Measurements from ENCODE around the gene IREB2.

Gene IREB2

DNA sequence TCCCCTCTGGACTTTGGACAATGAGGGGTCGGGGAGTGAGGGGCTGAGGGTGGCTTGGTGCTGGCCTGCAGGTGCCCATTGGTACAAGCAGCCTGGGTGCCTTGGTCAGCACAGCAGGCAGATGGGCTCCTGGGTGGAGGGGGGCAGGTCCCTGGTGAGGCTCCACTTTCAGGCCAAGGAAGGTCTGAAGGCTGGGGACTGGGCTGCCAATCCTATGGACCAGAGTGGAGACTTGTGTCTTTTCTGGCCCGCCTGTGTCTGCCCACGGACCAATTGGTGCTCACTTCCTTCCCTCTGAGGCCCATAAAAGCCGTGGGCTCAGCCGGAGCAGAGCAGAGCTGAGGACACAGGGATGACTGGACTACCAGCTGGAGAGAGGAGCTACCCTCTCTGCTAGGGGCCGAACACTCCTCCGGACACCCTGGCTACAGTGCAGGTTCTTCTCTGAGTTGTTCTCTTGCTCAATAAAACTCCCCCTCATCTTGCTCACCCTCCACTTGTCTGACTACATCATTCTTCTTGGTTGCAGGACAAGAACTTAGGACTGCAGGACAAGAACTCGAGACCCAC lies 31.9 kb upstream of the IREB2 start:
- no peak for ATAC-seq

DNA sequence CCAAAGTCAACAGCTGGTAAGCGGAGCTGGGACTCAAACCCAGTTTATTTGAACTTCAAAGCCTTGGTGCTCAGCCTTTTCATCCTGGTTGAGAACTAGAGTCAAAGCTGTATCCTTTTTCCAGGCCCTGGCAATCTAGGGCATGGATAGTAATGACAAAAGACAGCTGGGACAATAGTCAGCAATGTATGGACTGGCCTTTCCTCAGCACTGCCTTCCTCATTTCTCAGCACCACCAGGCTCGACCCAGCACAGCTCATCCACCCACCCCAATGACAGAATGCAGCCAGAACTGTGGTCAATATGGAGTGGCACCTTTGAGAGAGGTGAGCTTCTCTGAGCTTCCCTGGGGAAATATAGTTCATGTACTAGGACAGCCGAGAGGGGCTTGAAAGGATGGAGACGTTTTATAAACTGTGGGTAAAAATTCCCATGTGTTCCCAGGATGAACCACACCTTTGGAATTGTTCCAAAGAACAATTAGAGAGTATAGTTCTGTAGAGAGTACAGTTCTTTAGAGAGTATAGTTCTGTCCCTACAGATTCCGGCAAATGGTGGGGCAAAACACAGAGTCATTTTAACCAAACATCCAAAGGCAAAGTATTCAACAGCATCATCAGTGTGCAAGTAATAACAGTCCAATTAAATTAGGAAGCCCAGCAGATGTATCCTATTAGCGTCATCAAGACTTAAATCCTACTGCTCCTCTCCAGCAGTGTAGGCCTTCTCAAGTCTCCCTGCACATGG lies 30.2 kb upstream of the IREB2 start:
- ATAC-seq = no peak

- ATAC-seq = no peak
Observed at GRCh38 chr15:78408355-78408640, 29.7 kb upstream of the IREB2 start.

- no peak for ATAC-seq
Observed at GRCh38 chr15:78408961-78409360, 29.1 kb upstream of the IREB2 start.

DNA sequence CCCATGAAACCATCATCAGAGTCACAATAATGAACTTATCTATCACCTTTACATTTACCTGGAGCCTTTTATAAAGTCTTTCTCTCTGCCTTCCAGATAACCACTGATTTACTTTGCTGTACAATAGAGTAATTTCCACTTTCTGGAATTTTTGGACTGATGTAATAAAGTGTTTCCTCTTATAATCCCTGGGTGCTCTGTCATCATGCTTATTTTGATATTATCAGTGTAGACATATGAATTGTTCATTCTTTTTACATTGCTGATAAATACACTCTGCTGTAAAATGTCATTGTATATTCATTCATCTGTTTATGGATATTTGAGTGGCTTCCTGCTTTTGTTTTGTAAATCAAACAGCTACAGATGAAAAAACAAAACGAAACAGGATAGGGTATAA lies 27.0 kb upstream of the IREB2 start:
- ATAC-seq = no peak

DNA sequence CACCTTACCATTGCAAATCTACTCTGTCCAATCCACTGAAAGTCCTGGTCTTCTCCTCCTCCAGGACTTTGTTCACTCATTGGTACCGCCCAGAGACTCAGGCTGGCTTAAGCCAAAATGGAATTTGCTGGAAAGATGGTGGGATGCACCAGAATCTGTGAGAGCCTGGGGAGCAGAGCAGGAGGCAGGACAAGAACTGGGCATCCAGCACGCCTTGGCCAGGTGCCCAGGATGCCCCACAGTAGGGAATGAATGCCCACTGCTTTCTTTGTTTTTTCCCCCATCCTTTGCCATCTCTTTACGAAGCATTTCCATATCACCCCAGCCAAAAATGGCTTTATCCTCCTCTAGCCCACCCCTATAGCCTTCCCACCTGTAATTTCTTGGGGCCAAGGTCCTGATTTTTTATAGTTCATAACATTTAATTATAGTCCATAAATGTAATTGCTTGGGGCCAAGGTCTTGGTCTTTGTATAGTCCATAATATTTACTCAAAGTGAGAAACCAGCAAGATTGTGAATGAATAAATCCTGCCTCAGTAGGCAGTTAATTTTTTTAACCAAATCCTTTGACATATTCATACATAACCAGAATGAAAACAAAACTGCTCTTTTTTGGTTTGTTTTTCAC lies 23.3 kb upstream of the IREB2 start:
- no peak for ATAC-seq

DNA sequence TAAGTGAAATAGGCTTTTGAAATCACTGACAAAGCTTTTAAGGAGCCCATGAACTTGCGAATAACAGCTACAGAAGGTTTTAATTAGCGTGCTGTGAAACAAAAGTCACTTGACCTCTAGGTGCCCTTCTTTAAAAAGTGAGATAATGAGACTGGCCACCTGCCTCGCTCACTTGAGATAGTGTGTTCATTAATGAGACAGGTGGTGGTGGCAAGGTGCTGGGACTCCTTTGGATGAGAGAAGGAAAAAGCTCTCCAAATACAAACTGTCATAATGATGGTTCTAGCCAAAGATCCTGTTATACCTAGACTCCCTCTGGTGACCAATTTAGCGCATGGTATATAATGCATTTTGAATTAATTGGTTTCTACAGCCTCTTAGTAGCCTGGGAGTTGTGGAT lies 22.7 kb upstream of the IREB2 start:
- no peak for ATAC-seq

DNA sequence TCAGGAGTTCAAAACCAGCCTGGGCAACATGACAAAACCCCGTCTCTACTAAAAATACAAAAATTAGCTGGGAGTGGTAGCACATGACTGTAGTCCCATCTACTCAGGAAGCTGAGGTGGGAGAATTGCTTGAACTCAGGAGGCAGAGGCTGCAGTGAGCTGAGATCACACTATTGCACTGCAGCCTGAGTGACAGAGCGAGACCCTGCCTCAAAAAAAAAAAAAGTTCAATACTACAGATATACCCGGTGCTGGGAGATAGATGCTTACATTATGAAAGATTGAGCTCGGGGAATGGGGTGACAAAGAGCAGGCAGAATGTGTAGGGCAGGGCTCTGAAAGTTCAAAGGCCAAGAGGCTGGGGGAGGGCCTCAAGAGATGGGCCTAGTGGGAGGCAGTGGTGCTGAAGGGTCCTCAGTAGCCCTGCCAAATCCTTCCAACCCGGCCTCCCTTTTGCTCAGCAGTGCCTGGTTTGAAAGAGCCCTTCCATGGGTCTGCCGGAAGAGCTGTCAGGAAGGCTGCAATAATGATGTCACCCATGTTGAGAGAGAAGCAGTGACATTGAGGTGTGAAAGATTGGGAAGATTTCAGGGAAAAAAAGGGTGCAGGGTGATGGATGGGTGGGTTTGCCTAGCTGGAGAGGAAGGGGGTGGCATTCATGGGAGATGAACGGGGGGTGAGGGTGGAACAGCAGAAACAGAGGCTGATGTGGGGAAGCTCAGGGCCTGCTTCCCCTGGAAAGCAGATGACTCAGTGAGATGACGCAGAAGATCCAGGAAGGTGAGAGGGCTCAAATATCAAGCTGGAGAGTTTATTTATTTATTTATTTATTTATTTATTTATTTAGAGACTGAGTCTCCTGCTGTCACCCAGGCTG lies 20.0 kb upstream of the IREB2 start:
- ATAC-seq = no peak

GRCh38 chr15:78418686-78419085 lies 19.3 kb upstream of the IREB2 start:
- ATAC-seq = no peak

DNA sequence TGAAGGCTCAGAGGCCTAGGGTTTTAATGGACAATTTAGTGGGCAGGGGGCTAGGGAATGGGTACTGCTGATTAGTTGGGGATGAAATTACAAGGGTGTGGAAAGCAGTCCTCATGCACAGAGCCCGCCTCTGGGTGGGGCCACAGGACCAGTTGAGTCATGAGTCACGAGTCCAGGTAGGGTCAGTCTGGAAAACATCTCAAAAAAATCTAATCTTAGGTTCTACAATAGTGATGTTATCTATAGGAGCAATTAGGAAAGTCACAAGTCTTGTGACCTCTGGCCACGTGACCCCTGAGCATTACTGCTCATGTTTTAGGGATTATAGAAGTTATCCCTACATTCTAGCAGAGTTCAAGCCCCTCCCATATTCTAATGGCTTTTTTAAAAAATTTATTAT lies 18.6 kb upstream of the IREB2 start:
- no peak for ATAC-seq

DNA sequence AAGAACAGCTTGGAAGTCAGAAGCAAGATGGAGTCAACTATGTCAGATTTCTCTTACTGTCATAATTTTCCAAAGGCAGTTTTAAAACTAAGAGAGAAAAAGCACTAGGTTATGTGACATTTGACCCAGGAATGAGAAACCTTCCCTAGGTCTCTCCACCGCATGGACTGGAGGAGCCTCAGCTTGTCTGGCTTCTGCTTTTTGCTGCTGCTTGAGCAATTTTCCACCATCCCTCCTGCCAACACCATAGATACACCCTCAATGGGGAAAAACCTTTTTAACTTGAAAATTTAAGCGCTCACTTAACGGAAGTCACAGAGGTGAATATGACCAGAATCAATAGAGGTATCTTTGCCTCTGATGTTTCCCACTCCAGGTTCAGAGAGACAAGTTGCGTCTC lies 17.8 kb upstream of the IREB2 start:
- no peak for ATAC-seq

- ATAC-seq = no peak
Observed at GRCh38 chr15:78420766-78421165, 17.2 kb upstream of the IREB2 start.

- no peak for ATAC-seq
Observed at GRCh38 chr15:78421238-78421965, 16.6 kb upstream of the IREB2 start.

DNA sequence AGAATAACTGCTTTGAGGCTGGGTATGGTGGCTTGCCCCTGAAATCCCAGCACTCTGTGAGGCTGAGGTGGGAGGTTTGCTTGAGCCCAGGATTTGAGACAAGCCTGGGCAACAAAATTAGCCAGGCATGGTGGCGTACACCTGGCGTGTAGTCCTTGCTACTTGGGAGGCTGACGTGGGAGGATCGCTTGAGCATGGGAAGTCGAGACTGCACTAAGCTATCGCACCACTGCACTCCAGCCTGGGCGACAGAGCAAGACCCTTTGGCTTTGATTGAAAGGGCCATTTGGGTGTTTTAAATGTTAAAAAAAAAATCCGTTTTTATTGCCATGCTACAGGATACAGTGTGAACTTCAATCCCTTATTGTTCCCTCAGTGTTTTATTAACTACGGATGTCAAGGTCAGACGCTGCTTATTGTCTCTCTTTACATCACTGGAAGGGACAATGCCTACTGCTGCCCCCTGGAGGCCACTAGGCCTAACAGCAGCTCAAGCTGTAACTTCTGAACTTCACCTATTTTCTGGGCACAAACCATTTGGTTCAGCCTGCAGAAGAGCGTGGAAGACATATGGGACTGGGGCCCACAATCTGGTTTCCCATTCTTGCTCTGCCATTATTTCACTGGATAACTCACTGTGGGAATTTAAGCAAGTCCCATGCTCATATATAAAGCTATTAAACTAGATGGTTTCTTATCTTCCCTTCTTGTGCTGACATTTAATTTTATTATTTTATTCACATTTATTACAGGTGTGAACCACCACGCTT lies 15.3 kb upstream of the IREB2 start:
- ATAC-seq = peak; percentile 62 to 65

- no peak for ATAC-seq
Observed at GRCh38 chr15:78424673-78425072, 13.3 kb upstream of the IREB2 start.

- peak; percentile 59 to 80 for ATAC-seq
Observed at GRCh38 chr15:78425643-78426042, 12.4 kb upstream of the IREB2 start.

DNA sequence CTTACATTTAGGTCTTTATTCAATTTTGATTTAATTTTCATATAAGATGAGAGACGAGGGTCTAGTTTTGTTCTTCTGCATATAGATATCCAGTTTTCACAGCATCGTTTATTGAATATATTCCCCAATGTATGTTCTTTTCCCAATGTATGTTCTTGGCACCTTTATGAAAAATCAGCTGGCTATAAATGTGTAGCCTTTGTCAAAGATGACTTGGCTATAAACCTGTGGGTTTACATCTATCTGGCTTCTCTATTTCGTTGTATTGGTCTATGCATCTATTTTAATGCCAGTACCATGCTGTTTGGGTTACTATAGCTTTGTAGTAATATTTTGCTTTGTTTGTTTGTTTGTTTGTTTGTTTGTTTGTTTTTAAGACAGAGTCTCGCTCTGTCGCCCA lies 11.7 kb upstream of the IREB2 start:
- ATAC-seq = no peak

DNA sequence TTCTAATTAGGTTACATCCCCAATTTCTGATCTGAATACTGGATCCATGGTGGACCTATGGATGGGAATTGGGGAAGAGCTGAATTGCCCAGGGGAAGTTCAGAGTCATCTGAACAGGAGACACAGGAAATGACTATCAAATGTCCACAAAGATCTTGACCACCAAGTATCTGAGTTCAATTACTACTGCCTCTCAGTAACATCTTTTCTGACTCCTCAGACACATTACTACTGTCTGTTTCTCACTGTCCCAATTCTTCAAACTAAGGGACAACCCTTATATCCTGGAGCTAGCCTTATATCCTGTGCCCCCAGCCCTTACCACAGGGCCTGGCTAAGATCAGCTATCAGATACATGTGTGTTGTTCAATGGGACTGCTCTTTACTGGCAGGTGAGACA lies 10.1 kb upstream of the IREB2 start:
- no peak for ATAC-seq

DNA sequence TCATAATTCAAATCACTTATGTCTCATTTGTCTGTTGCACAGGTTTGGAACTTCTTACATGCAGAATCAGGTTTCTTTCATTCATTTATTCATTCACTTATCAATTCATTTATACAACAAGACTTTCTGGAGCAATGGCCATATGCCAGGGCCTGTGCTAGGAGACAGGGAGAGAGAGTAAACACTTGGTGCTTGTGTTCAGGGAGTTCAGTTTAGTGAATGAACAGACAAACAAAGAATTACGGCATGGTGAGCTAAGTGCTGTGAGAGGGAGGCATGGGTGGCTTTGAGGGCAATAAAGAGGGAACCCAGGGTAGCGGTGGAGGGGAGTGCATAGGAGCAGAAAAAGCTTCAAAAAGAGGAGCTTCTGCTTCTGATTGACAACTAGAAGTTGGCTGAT lies 8.5 kb upstream of the IREB2 start:
- ATAC-seq = no peak

GRCh38 chr15:78431955-78432354 lies 6.1 kb upstream of the IREB2 start:
- ATAC-seq = no peak

DNA sequence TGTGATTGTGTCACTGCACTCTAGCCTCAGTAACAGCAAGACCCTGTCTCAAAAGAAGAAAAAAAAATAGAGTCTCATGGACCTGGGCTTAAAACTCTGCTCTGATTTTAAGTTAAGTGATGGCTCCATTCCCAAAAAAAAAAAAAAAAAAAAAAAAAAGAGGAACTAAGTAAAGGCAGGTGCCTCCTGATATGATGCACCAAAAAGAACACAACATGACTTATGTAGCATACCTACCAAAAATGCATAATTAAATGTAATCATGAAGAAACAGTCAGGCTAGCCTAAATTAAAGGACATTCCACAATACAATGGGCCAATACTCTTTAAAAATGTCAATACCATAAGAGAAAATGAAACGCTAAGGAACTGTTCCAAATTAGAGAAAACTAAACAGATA lies 5.4 kb upstream of the IREB2 start:
- no peak for ATAC-seq

- no peak for ATAC-seq
Observed at GRCh38 chr15:78434134-78434533, 3.9 kb upstream of the IREB2 start.
